Caco-2 (cell line): ENCODE results near the gene GSTO1. TPM values are rescaled to one million over a fixed set of nuclear protein-coding genes. Genes with fewer than 3 reads are reported as not detected.

ENCODE experiments used
- BruUV-seq: library from RNA; stranded (reverse); fragments of 400-500 nt; replicated peaks from 2 replicates; lab custom pipeline; 2021; lab: Mats Ljungman, UMichigan
- CTCF ChIA-PET: fragments of 300-600 bp; sonication (Branson Sonifier 250); formaldehyde crosslinking; loops from one replicate; lab custom pipeline; 2022; ENCODE audit warnings: antibody characterized with exemption; lab: Charles Lee
- POLR2A ChIA-PET: fragments of 300-600 bp; sonication (Branson Sonifier 250); formaldehyde crosslinking; loops from one replicate; lab custom pipeline; 2022; ENCODE audit warnings: antibody characterized with exemption; lab: Charles Lee
- DNase-seq, 2 experiments: peaks; one replicate each; pipeline versions ENCODE4 v3.0.0 to v3.0.0-alpha.2; 2020 to 2022
- H3K27me3 ChIP-seq: replicated peaks from 2 replicates; pipeline ENCODE4 v1.6.0; 2011; ENCODE audit warnings: low read length; ENCODE audit not compliant: control insufficient read depth, insufficient read depth
- H3K36me3 ChIP-seq: 2 replicates; pipeline ENCODE4 v1.5.1; 2011; ENCODE audit warnings: low read length; ENCODE audit not compliant: control insufficient read depth, insufficient read depth
- H3K4me1 ChIP-seq: fragments of 250-450 bp; sonication (Bioruptor Pico); 2 replicates; pipeline ENCODE4 v1.5.1; 2020; ENCODE audit warnings: mild to moderate bottlenecking
- H3K4me3 ChIP-seq: 2 replicates; pipeline ENCODE4 v1.5.1; 2011; ENCODE audit warnings: low read depth, mild to moderate bottlenecking, control low read depth, low read length
- H3K9me3 ChIP-seq: fragments of 250-450 bp; sonication (Bioruptor Pico); 2 replicates; pipeline ENCODE4 v1.5.1; 2020; ENCODE audit warnings: mild to moderate bottlenecking, moderate library complexity
- H3K27ac Mint-ChIP-seq: one replicate; pipeline ENCODE4 v1.8.0; 2022; ENCODE audit warnings: mixed read lengths; ENCODE audit not compliant: unreplicated experiment
- H3K27me3 Mint-ChIP-seq: one replicate; pipeline ENCODE4 v1.8.0; 2022; ENCODE audit warnings: mixed read lengths; ENCODE audit not compliant: insufficient read depth, unreplicated experiment
- H3K36me3 Mint-ChIP-seq: one replicate; pipeline ENCODE4 v1.8.0; 2022; ENCODE audit warnings: mild to moderate bottlenecking, mixed read lengths; ENCODE audit not compliant: insufficient read depth, unreplicated experiment
- H3K4me1 Mint-ChIP-seq: one replicate; pipeline ENCODE4 v1.8.0; 2022; ENCODE audit warnings: low read depth, mixed read lengths; ENCODE audit not compliant: unreplicated experiment
- H3K4me3 Mint-ChIP-seq: one replicate; pipeline ENCODE4 v1.8.0; 2022; ENCODE audit warnings: mild to moderate bottlenecking, moderate library complexity, mixed read lengths; ENCODE audit not compliant: unreplicated experiment
- H3K9me3 Mint-ChIP-seq: one replicate; pipeline ENCODE4 v1.8.0; 2022; ENCODE audit warnings: mixed read lengths; ENCODE audit not compliant: unreplicated experiment
- intact Hi-C: fragments of 100-400 bp; cut with micrococcal nuclease; formaldehyde crosslinking; loops from one replicate; pipeline ENCODE4 v1.10.0; 2022; ENCODE audit not compliant: unreplicated experiment
- total RNA-seq: library from RNA; stranded (reverse); gene quantifications from 2 replicates; pipeline ENCODE4 v1.2.3, GENCODE V29; 2022
- TF ChIP-seq, protein P1 (sequence below), 2 experiments: fragments of 200-600 bp in 1 of 2; IDR thresholded peaks; 1 replicate in 1 of 2; 2 replicates in 1 of 2; pipeline versions ENCODE4 v1.5.1 to v1.8.0; 2011 to 2022; ENCODE audit warnings: antibody characterized with exemption in 1 of 2, control low read depth in 1 of 2, inconsistent platforms in 1 of 2, low read depth in 1 of 2, low read length in 1 of 2, mild to moderate bottlenecking in 1 of 2, moderate library complexity in 1 of 2; ENCODE audit not compliant: insufficient read depth in 1 of 2, severe bottlenecking in 1 of 2, unreplicated experiment in 1 of 2

Gene GSTO1
- total RNA-seq, 1 experiment from 2014 or later: 167 TPM

DNA sequence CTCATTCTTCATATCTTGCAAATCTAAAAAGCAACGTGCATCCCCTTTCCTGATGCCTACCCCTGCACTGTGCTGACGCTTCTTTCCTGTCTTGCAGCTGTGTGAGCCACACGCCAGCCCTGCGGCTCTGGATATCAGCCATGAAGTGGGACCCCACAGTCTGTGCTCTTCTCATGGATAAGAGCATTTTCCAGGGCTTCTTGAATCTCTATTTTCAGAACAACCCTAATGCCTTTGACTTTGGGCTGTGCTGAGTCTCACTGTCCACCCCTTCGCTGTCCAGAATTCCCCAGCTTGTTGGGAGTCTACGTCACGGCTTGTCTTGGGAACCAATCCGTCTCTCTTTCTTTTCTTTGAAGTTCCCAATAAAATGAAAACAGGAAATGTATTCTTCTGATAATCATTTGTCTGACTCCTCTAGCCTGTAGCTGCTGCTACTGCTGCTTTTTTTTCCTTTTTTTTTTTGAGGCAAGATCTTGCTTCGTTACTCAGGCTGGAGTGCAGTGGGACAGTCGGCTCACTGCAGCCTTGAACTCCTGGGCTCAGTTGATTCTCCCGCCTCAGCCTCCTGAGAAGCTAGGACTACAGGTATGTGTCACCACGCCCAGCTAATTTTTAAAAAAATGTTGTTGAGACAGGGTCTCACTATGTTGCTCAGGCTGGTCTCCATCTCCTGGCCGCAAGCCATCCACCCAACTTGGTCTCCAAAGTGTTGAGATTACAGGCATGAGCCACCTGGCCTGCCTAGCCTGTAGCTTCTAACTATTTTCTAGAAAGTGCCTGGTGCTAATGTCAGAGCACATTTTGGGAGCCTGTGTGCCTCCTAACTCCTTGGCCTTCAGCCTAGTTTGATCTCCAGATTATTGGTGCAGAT is 44.6 kb downstream of the GSTO1 start:
- H3K36me3 Mint-ChIP-seq: peaks cover 4% of the 10 kb centered on the region
- Histone ChIP-seq H3K4me1 (no peaks in the 10 kb centered on the region), H3K36me3 (no peaks in the 10 kb centered on the region), H3K4me3 (no peak overlapping the region), H3K9me3 (no peaks in the 10 kb centered on the region), H3K27me3 (no peaks in the 10 kb centered on the region)
- no TSS peak for BruUV-seq
- TF ChIP-seq, protein P1, sequence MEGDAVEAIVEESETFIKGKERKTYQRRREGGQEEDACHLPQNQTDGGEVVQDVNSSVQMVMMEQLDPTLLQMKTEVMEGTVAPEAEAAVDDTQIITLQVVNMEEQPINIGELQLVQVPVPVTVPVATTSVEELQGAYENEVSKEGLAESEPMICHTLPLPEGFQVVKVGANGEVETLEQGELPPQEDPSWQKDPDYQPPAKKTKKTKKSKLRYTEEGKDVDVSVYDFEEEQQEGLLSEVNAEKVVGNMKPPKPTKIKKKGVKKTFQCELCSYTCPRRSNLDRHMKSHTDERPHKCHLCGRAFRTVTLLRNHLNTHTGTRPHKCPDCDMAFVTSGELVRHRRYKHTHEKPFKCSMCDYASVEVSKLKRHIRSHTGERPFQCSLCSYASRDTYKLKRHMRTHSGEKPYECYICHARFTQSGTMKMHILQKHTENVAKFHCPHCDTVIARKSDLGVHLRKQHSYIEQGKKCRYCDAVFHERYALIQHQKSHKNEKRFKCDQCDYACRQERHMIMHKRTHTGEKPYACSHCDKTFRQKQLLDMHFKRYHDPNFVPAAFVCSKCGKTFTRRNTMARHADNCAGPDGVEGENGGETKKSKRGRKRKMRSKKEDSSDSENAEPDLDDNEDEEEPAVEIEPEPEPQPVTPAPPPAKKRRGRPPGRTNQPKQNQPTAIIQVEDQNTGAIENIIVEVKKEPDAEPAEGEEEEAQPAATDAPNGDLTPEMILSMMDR (IDR thresholded peaks at IDR 0.05; ENCODE audit: insufficient read depth in 1 of 2, low read depth in 1 of 2, low read length in 1 of 2, severe bottlenecking in 1 of 2, unreplicated experiment in 1 of 2): no peak
- ChIA-PET CTCF (no interaction called here), POLR2A (no interaction called here)
- DNase-seq: no peak
- intact Hi-C loops: no loop called here
- H3K27ac Mint-ChIP-seq: no peak overlapping the region
- no peak overlapping the region for H3K4me3 Mint-ChIP-seq
- H3K9me3 Mint-ChIP-seq: peaks cover 9% of the 10 kb centered on the region
- peaks cover 4% of the 10 kb centered on the region for H3K27me3 Mint-ChIP-seq
- H3K4me1 Mint-ChIP-seq: no peaks in the 10 kb centered on the region

DNA sequence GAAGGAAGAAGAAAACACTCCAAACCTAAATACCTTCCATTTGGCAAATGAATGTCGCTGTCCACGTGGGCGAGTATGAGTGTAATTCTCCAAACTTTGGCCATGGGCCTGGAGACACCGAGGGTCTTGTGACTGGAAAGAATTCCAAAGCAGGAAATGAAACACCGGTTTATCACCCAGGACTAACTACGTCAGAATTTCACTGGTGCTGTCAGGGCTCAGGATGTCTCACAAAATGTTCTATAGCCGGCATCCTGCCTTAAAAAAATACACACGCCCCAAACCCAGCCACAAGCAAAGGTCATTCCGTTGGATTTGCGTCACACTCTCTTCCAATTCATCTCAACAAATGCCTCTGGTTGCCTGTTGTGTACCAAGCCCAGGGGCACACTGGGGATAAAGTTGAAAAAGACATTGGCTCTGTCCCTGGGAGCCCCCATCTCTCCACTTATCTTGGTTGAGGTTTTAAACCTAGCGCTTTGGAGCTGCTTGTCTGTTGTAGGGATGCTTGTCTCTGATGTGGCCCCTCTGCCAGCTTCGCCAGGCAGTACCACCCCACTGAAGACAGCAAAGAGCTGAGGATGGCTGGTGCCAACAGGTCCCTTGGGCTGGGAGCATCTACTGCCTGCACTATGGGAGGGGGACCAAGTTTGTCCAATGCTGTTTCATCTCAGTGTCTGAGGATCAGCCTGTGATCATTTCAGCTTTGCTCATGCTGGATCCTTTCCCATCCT is 45.5 kb downstream of the GSTO1 start:
- Mint-ChIP-seq H3K4me1 (no peaks in the 10 kb centered on the region), H3K36me3 (peaks cover 4% of the 10 kb centered on the region), H3K27me3 (peaks cover 4% of the 10 kb centered on the region), H3K27ac (no peak overlapping the region), H3K4me3 (no peak overlapping the region), H3K9me3 (peaks cover 9% of the 10 kb centered on the region)
- Histone ChIP-seq H3K36me3 (no peaks in the 10 kb centered on the region), H3K4me3 (no peak overlapping the region), H3K27me3 (no peaks in the 10 kb centered on the region), H3K9me3 (no peaks in the 10 kb centered on the region), H3K4me1 (no peaks in the 10 kb centered on the region)
- BruUV-seq: no TSS peak
- ChIA-PET CTCF (no interaction called here), POLR2A (no interaction called here)
- TF ChIP-seq, protein P1 (IDR thresholded peaks at IDR 0.05; ENCODE audit: insufficient read depth in 1 of 2, low read depth in 1 of 2, low read length in 1 of 2, severe bottlenecking in 1 of 2, unreplicated experiment in 1 of 2): no peak
- no peak for DNase-seq
- intact Hi-C loops: no loop called here

DNA sequence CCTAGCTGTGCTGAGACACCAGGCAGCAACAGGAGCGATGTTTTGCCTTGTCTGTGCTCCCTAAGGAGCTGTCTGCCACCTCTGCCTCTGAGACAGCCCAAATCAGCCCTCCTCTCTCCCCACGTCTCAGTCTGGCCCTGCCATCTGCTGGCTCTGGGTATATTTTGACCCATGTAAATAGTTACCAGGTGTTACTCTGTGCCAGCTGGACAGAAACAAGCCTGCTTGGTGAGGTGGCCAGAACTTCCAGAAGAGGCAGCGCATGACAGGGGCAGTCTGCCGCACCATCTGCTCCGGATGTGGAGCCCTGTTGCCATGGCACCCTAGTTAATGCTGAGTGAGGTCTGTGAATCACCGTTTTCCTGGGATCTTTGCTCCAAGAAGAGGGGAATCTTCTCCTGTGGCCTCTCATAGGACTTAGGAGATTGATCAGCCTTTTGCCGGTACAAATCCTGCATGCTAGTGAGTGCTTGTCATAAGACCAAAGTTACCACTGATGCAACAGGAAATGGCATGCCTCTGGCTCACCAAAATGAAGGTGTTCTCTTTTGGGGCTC is 46.1 kb downstream of the GSTO1 start:
- TF ChIP-seq, protein P1 (IDR thresholded peaks at IDR 0.05; ENCODE audit: insufficient read depth in 1 of 2, low read depth in 1 of 2, low read length in 1 of 2, severe bottlenecking in 1 of 2, unreplicated experiment in 1 of 2): no peak
- Histone ChIP-seq H3K27me3 (no peaks in the 10 kb centered on the region), H3K4me1 (no peaks in the 10 kb centered on the region), H3K9me3 (no peaks in the 10 kb centered on the region), H3K36me3 (no peaks in the 10 kb centered on the region), H3K4me3 (no peak overlapping the region)
- H3K4me3 Mint-ChIP-seq: no peak overlapping the region
- intact Hi-C loops: no loop called here
- peaks cover 4% of the 10 kb centered on the region for H3K4me1 Mint-ChIP-seq
- DNase-seq: no peak
- ChIA-PET CTCF (no interaction called here), POLR2A (no interaction called here)
- H3K9me3 Mint-ChIP-seq: peaks cover 9% of the 10 kb centered on the region
- H3K27ac Mint-ChIP-seq: no peak overlapping the region
- BruUV-seq: no TSS peak
- H3K27me3 Mint-ChIP-seq: peaks cover 4% of the 10 kb centered on the region
- H3K36me3 Mint-ChIP-seq: peaks cover 4% of the 10 kb centered on the region
